Neuron (in vitro differentiated cells): ENCODE results near the gene MCF2L2.
A peak's percentile ranks its signal among the peaks of the same experiment; 100 is the strongest.
"Not testable (repeated sequence)": the region's sequence is repeated elsewhere in the genome, so short reads cannot be mapped to it uniquely, and the experiment has no call there.

Source experiments
- H2AFZ ChIP-seq: one replicate; pipeline ENCODE4 v1.6.1; 2013; ENCODE audit warnings: low read depth, mild to moderate bottlenecking, inconsistent platforms, low read length, moderate library complexity
- H3K27me3 ChIP-seq: one replicate; pipeline ENCODE4 v1.6.1; 2013; ENCODE audit warnings: low read length; ENCODE audit not compliant: insufficient read depth
- H3K36me3 ChIP-seq: one replicate; pipeline ENCODE4 v1.6.1; 2013; ENCODE audit warnings: low read length; ENCODE audit not compliant: insufficient read depth
- H3K4me1 ChIP-seq: one replicate; pipeline ENCODE4 v1.6.1; 2013; ENCODE audit warnings: low read length; ENCODE audit not compliant: insufficient read depth
- H3K4me3 ChIP-seq: 2 replicates; pipeline ENCODE4 v1.5.1; 2013; ENCODE audit warnings: mild to moderate bottlenecking, low read length, moderate library complexity
- H3K9me3 ChIP-seq: one replicate; pipeline ENCODE4 v1.6.1; 2013; ENCODE audit warnings: low read length

The MCF2L2 gene

GRCh38 chr3:183428447-183429211 lies at the start of gene MCF2L2:
MCF2L2 (minus strand) TSS chr3:183428619; CDS start chr3:183427977, 642 bp downstream.
- H3K4me3 ChIP-seq, result peak within 1 kb of the TSS; percentile 79
- H3K36me3 ChIP-seq, result no peaks in the 10 kb centered on the region
- H3K9me3 ChIP-seq, result no peaks in the 10 kb centered on the region
- peak within 1 kb of the TSS; percentile 96 for H2AFZ ChIP-seq
- H3K27me3 ChIP-seq, result peaks cover 24% of the 10 kb centered on the region
- peaks cover 8% of the 10 kb centered on the region for H3K4me1 ChIP-seq

DNA sequence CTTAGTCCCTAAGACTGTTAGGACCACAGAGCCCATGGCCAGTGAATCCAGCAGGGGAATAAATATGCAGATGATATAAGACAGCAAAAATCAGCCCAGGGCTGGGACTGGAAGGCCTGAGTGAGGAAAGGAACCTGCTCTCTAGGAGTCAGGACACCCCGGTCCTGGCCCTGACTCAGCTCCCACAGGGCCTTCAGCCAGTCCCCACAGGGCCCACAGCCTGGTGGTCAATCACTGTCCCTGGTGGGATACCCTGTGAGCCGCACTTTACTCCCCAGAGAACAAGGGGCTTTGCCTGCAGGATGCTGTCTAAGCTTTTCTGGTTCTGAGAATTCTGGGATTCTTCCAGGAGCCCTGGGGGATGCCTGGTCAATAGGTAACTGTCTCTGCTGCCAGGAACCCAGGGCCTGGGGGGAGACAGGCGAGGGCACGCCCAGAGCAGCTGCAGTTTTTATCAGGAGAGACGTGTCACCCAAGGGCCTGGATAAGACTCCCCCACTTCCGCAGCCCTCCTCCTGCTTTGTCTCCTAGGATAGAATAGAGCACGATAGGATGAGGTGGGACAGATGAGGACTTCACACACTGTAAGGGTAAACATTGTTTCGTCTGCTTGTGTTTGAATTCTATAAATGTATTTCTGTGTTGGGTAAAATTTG lies 49.5 kb upstream of the MCF2L2 start:
- peaks cover 11% of the 10 kb centered on the region for H3K27me3 ChIP-seq
- no peaks in the 10 kb centered on the region for H3K4me1 ChIP-seq
- H2AFZ ChIP-seq, result no peak overlapping the region
- no peaks in the 10 kb centered on the region for H3K36me3 ChIP-seq
- H3K4me3 ChIP-seq, result no peak overlapping the region
- H3K9me3 ChIP-seq, result no peaks in the 10 kb centered on the region

DNA sequence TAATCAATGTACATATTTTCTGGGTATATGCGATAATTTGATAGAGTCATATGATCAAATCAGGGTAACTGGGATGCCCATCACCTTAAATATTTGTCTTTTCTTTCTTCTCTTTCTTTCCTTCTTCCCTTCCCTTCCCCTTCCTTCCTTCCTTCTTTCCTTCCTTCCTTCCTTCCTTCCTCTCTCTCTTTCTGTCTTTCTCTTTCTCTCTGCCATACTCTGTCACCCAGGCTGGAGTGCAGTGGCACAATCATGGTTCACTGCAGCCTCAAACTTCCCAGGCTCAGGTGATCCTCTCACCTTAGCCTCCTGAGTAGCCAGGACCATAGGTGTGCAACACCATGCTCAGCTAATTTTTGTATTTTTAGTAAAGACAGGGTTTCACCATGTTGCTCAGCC lies 47.3 kb upstream of the MCF2L2 start:
- H3K36me3 ChIP-seq, H3K4me3 ChIP-seq, H2AFZ ChIP-seq, H3K9me3 ChIP-seq, H3K4me1 ChIP-seq: not testable (repeated sequence)
- H3K27me3 ChIP-seq, result peaks cover 11% of the 10 kb centered on the region

DNA sequence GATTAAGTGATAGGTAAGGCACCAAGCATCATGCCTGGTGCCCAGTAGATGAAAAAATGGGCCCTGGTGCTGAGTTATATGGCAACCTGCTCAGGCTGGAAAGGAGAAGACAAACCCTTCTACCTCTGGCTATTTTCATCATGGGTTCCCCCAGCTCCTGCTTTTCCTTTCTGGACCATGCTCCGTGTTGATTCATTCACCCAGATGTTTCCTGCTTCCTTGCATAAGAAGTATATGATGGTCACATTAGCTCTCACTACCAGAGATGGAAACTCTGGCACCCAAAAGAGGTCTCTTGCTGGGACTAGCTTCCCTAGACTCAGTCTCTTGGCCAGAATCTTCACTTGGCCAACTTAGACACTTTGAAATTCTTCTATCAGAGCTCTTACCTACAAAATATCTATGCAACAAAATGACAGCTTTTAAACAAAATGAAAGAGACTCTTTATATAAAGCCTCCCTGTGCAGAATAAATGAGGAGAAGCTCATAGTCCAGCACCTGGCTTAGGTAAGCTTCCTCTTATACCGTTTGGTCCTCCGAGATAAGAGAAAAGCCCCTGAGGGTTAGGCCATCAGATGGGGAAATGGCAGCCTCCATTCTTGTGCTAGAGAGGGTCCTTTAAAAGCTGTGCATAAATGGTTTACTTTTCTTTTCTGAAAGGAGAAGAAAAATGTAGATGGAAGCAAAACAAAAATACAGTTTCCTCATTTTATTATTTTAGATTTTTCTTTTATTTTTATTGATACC lies 46.8 kb upstream of the MCF2L2 start:
- no peaks in the 10 kb centered on the region for H3K36me3 ChIP-seq

DNA sequence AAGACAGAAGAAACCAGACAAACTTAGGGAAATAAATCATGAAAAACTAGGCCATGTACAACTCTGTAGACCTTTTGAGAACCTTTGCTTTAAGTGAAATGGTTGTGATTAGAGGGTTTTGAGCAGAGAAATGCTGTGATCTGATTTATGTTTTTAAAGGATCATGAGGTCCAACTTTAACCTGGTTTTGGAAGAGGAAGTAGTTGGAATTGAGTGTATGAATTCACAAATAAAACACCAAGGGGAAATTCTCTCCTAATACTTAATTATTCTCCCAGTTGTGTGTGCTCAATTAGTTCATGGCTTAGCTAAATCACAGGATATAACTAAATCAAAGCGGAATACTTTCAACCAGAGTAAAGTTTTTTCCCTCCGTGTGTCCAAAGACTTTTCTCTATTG lies 45.5 kb upstream of the MCF2L2 start:
- H3K4me3 ChIP-seq, result no peak overlapping the region
- peaks cover 11% of the 10 kb centered on the region for H3K27me3 ChIP-seq
- no peak overlapping the region for H2AFZ ChIP-seq
- H3K4me1 ChIP-seq, result no peaks in the 10 kb centered on the region
- no peaks in the 10 kb centered on the region for H3K9me3 ChIP-seq
- H3K36me3 ChIP-seq, result no peaks in the 10 kb centered on the region

More for the DNA sequence above, 46.8 kb upstream of the MCF2L2 start:
- H3K27me3 ChIP-seq, result peaks cover 11% of the 10 kb centered on the region
- no peaks in the 10 kb centered on the region for H3K4me1 ChIP-seq
- no peak overlapping the region for H2AFZ ChIP-seq
- no peaks in the 10 kb centered on the region for H3K9me3 ChIP-seq
- H3K4me3 ChIP-seq, result no peak overlapping the region

DNA sequence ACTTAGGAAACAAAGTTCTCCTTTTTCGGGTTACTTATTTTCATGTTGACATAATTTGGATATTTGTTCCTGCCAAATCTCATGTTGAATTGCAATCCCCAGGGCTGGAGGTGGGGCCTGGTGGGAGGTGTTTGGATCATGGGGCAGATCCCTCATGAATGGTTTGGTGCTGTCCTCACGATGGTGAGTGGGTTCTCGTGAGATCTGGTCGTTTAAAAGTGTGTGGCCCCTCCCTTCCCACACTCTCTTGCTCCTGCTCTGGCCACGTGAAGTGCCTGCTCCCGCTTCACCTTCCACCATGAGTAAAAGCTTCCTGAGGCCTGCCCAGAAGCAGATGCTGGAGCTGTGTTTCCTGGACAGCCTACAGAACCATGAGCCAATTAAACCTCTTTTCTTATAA lies 43.7 kb upstream of the MCF2L2 start:
- no peaks in the 10 kb centered on the region for H3K36me3 ChIP-seq
- no peak overlapping the region for H2AFZ ChIP-seq
- H3K27me3 ChIP-seq, result peaks cover 13% of the 10 kb centered on the region
- no peak overlapping the region for H3K4me3 ChIP-seq
- no peaks in the 10 kb centered on the region for H3K4me1 ChIP-seq
- H3K9me3 ChIP-seq, result no peaks in the 10 kb centered on the region

DNA sequence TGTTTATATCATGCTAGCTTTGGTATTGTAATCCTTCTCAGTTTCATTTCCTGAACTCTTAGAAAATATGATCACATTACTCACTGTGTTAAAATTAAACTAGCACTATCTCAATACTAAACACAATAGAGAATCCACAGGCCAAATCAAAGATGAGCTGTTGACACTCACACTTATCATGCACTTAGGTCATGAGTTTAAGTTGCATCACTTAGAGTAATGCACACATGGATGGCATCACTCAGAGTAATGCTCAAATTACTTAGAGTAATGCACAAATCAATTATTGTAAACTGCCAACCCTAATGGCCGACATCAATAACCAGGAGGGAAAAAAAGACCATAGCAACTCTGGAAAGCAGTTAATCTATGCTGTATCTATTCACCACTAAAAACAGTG lies 40.0 kb upstream of the MCF2L2 start:
- Histone ChIP-seq H3K36me3 (no peaks in the 10 kb centered on the region), H3K27me3 (peaks cover 2% of the 10 kb centered on the region), H3K4me3 (no peak overlapping the region), H3K9me3 (no peaks in the 10 kb centered on the region), H3K4me1 (no peaks in the 10 kb centered on the region), H2AFZ (no peak overlapping the region)

- no peak overlapping the region for H3K4me3 ChIP-seq
- peaks cover 2% of the 10 kb centered on the region for H3K27me3 ChIP-seq
- H3K4me1 ChIP-seq, result no peaks in the 10 kb centered on the region
- no peaks in the 10 kb centered on the region for H3K36me3 ChIP-seq
- no peak overlapping the region for H2AFZ ChIP-seq
- no peaks in the 10 kb centered on the region for H3K9me3 ChIP-seq
Measured at GRCh38 chr3:183466575-183466974, 38.2 kb upstream of the MCF2L2 start.

DNA sequence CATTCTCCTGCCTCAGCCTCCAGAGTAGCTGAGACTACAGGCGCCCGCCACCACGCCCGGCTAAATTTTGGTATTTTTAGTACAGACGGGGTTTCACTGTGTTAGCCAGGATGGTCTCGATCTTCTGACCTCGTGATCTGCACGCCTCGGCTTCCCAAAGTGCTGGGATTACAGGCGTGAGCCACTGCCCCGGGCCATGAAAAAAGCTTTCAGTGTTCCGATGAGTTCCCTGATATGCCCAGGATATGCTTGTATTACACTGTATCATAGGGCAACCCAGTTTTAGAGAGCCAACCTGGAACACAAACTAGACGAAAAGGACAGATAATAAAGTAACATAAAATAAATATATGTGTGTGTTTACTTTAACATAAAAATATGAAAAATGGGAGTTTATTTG lies 37.3 kb upstream of the MCF2L2 start:
- H3K4me3 ChIP-seq, H3K36me3 ChIP-seq, H3K4me1 ChIP-seq, H3K9me3 ChIP-seq, H2AFZ ChIP-seq, H3K27me3 ChIP-seq: not testable (repeated sequence)

- Histone ChIP-seq H3K4me1 (peaks cover 12% of the 10 kb centered on the region), H3K9me3 (no peaks in the 10 kb centered on the region), H3K27me3 (peaks cover 2% of the 10 kb centered on the region), H3K36me3 (no peaks in the 10 kb centered on the region), H2AFZ (no peak overlapping the region), H3K4me3 (no peak overlapping the region)
Measured at GRCh38 chr3:183464480-183464879, 36.1 kb upstream of the MCF2L2 start.

DNA sequence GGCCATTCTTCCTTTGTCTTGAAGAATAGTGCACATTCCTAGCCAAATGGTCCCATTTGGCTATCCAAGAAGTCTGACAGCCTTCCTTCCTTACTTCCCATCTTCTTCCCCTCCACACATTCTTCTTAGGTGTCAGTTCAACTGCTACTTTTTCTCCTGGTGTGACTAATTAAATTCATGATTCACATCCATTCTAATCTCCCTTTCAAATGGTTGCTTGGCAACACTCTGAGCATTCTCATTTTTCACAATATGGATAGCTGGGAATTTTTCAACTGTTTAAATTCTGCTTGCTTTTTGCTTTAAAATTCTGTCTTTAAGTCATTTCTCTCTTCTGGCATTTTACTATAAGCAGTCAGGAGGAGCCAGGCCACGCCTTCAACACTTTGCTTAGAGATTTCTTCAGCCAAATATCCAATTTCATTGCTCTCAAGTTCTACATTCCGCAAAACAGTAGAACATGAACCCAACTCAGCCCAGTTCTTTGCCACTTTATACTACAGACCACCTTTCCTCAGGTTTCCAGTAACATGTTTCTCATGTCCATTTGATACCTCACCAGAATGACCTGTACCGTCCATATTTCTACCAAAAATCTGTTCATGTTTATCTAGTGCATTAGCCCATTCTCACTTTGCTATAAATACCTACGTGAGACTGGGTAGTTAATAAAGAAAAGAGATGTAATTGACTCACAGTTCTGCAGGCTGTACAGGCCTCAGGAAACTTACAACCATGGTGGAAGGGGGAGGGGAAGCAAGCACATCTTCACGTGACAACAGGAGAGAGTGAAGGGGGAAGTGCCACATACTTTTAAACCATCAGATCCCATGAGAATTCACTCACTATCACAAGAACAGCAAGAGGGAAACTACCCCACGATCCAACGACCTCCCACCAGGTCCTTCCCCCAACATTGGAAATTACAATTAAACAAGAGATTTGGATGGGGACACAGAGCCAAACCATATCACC lies 31.9 kb upstream of the MCF2L2 start:
- peaks cover 23% of the 10 kb centered on the region for H3K4me1 ChIP-seq
- H3K27me3 ChIP-seq, result no peaks in the 10 kb centered on the region
- H3K36me3 ChIP-seq, result peaks cover 6% of the 10 kb centered on the region
- H2AFZ ChIP-seq, result no peak overlapping the region
- H3K4me3 ChIP-seq, result no peak overlapping the region
- H3K9me3 ChIP-seq, result peaks cover 2% of the 10 kb centered on the region

GRCh38 chr3:183455089-183455488 lies 26.7 kb upstream of the MCF2L2 start:
- Histone ChIP-seq H3K36me3 (peaks cover 35% of the 10 kb centered on the region), H3K4me1 (peaks cover 26% of the 10 kb centered on the region), H3K9me3 (peaks cover 2% of the 10 kb centered on the region), H3K4me3 (no peak overlapping the region), H2AFZ (no peak overlapping the region), H3K27me3 (no peaks in the 10 kb centered on the region)
